NCI-H69 (cell line): Measurements from ENCODE around the gene PIGU.
"Not testable (repeated sequence)": the region's sequence is repeated elsewhere in the genome, so short reads cannot be mapped to it uniquely, and the experiment has no call there.

Experiments used
- DNase-seq: peaks from one replicate; lab custom pipeline; 2025; lab: John Stamatoyannopoulos, UW

PIGU gene

GRCh38 chr20:34532756-34533155 lies 144.1 kb downstream of the PIGU start:
- DNase-seq: no peak

GRCh38 chr20:34532320-34532719 lies 144.6 kb downstream of the PIGU start:
- DNase-seq: no peak

- DNase-seq: no peak
These were observed 145.2 kb downstream of the PIGU start for GRCh38 chr20:34531608-34532265.

GRCh38 chr20:34530342-34530741 lies 146.6 kb downstream of the PIGU start:
- no peak for DNase-seq

- no peak for DNase-seq
These were observed 147.2 kb downstream of the PIGU start for GRCh38 chr20:34529742-34530141.

GRCh38 chr20:34528921-34529297 lies 148.0 kb downstream of the PIGU start:
- no peak for DNase-seq

- DNase-seq: no peak
These were observed 149.9 kb downstream of the PIGU start for GRCh38 chr20:34527016-34527415.

GRCh38 chr20:34526466-34526865 lies 150.4 kb downstream of the PIGU start:
- no peak for DNase-seq

- DNase-seq: peak; percentile 60
These were observed 151.0 kb downstream of the PIGU start for GRCh38 chr20:34525709-34526416.

GRCh38 chr20:34525342-34525708 lies 151.6 kb downstream of the PIGU start:
- DNase-seq: no peak

- no peak for DNase-seq
These were observed 152.5 kb downstream of the PIGU start for GRCh38 chr20:34524426-34524825.

- peak; percentile 45 for DNase-seq
These were observed 153.7 kb downstream of the PIGU start for GRCh38 chr20:34522969-34523871.

- not testable (repeated sequence) for DNase-seq
These were observed 157.1 kb downstream of the PIGU start for GRCh38 chr20:34519841-34520240.

- not testable (repeated sequence) for DNase-seq
These were observed 158.0 kb downstream of the PIGU start for GRCh38 chr20:34518863-34519262.

- no peak for DNase-seq
These were observed 159.8 kb downstream of the PIGU start for GRCh38 chr20:34517114-34517505.

- peak; percentile 99 for DNase-seq
These were observed 160.4 kb downstream of the PIGU start, which contains the start of gene DYNLRB1 for GRCh38 chr20:34516247-34517113. TSS of gene DYNLRB1 (plus strand) at chr20:34516422. CDS start at chr20:34516459, 37 bp downstream.

GRCh38 chr20:34515484-34516246 lies 161.2 kb downstream of the PIGU start:
- peak; percentile 87 for DNase-seq

- peak; percentile 42 for DNase-seq
These were observed 161.9 kb downstream of the PIGU start for GRCh38 chr20:34514897-34515483.

GRCh38 chr20:34514034-34514433 lies 162.9 kb downstream of the PIGU start:
- not testable (repeated sequence) for DNase-seq

GRCh38 chr20:34512955-34513419 lies 163.9 kb downstream of the PIGU start:
- DNase-seq: no peak
